Endothelial cell of umbilical vein (primary cell): ENCODE results near the gene OSBPL8.

Experiments used
- EZH2 ChIP-seq: IDR thresholded peaks from 2 replicates; pipeline ENCODE4 v1.6.1; 2012; ENCODE audit warnings: borderline replicate concordance, low read depth, mild to moderate bottlenecking, moderate library complexity, low read length, inconsistent platforms; ENCODE audit not compliant: severe bottlenecking
- JUN ChIP-seq: IDR thresholded peaks from 2 replicates; pipeline ENCODE4 v1.6.1; 2011; ENCODE audit warnings: borderline replicate concordance, low read depth; ENCODE audit not compliant: insufficient read length, insufficient read depth
- POLR2A ChIP-seq: IDR thresholded peaks from 2 replicates; pipeline ENCODE4 v1.6.1; 2012; ENCODE audit warnings: low read depth, mild to moderate bottlenecking, control low read depth, low read length
- POLR2AphosphoS5 ChIP-seq: IDR thresholded peaks from 2 replicates; pipeline ENCODE4 v1.6.1; 2012; ENCODE audit warnings: low read depth, mild to moderate bottlenecking, control low read depth, low read length, moderate library complexity; ENCODE audit not compliant: insufficient read depth
- TF ChIP-seq, protein P1 (sequence below), 2 donors: IDR thresholded peaks; 1 replicate in 1 of 2; 2 replicates in 1 of 2; pipeline ENCODE4 v1.5.1; 2011; ENCODE audit warnings: low read length in 2 of 2, mild to moderate bottlenecking in 2 of 2, moderate library complexity in 2 of 2, control low read depth in 1 of 2, inconsistent platforms in 1 of 2, low read depth in 1 of 2; ENCODE audit not compliant: insufficient read depth in 1 of 2; ENCODE audit errors: extremely low read depth in 1 of 2
- TF ChIP-seq, protein P2 (sequence below): IDR thresholded peaks from 2 replicates; pipeline ENCODE4 v1.6.1; 2011; ENCODE audit not compliant: insufficient read depth, insufficient read length

DNA sequence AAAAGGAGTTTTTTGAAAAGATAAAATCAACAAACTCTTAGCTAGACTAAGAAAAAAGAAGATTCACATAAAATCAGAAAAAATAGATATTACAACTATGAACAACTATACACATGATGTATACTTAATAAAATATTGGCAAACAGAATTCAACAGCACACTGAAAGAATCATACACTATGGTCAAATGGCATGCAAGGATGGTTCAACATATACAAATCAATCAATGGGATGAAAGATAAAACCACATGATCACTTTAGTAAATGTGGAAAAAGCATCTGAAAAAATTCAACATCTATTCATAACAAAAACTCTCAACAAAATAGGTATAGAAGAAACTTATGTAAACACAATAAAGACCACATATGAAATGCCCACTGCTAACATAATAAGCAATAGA lies 126.8 kb downstream of the OSBPL8 start:
- TF ChIP-seq, protein P1, sequence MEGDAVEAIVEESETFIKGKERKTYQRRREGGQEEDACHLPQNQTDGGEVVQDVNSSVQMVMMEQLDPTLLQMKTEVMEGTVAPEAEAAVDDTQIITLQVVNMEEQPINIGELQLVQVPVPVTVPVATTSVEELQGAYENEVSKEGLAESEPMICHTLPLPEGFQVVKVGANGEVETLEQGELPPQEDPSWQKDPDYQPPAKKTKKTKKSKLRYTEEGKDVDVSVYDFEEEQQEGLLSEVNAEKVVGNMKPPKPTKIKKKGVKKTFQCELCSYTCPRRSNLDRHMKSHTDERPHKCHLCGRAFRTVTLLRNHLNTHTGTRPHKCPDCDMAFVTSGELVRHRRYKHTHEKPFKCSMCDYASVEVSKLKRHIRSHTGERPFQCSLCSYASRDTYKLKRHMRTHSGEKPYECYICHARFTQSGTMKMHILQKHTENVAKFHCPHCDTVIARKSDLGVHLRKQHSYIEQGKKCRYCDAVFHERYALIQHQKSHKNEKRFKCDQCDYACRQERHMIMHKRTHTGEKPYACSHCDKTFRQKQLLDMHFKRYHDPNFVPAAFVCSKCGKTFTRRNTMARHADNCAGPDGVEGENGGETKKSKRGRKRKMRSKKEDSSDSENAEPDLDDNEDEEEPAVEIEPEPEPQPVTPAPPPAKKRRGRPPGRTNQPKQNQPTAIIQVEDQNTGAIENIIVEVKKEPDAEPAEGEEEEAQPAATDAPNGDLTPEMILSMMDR (IDR thresholded peaks at IDR 0.05; ENCODE audit: extremely low read depth in 1 of 2, insufficient read depth in 1 of 2, low read depth in 1 of 2, low read length in 2 of 2): no peak
- no peak for TF ChIP-seq POLR2A
- TF ChIP-seq EZH2: no peak
- no peak for TF ChIP-seq JUN
- TF ChIP-seq, protein P2, sequence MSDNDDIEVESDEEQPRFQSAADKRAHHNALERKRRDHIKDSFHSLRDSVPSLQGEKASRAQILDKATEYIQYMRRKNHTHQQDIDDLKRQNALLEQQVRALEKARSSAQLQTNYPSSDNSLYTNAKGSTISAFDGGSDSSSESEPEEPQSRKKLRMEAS: no peak
- no peak for TF ChIP-seq POLR2AphosphoS5
